Activated CD4-positive, alpha-beta T cell treated with anti-CD3 and anti-CD28 coated beads, Interleukin-2, amount 50 U/mL, for 48 hours (primary cell): ENCODE results near the gene LMF1.

Experiments used
- DNase-seq, 2 experiments: peaks; one replicate each; pipeline ENCODE4 v3.0.0-alpha.2; 2020

LMF1 gene

DNA sequence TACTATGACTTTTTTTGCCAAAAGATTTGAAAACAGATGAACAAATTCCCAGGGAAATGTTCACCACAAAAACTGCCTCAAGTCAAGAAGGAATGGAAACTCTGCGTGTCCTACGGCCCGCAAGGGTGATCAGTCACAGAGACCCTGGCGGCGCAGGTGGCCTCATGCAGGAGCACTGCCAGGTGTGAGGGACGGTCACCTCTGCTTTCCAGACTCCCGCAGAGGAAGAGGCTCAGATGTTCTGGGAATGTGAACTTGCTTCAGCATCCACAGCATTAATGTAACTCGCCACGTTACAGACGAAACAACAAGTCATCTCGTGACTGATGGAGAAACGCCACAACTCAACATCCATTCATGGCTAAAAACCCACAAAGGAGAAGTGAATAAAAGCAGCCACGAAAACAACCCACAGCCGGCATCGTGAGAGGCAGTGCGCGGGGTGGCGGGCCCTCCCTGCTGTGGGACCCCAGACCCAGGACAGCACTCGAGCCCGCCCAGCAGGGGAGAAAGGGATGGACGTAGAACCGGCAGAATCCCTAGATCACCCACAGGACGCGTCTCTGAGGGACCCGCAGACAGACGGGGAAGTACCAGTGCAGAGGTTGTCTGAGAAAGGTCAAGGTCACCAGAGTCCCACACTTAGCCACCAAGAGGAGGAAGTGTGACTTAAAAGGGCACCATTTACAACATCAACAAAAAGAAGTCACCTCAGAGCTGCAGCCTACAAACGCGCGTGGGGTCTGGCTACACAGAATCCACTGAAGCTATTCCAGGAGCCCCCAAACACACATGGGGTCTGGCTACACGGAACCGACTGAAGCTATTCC is 93.3 kb downstream of the LMF1 start:
- no peak for DNase-seq

DNA sequence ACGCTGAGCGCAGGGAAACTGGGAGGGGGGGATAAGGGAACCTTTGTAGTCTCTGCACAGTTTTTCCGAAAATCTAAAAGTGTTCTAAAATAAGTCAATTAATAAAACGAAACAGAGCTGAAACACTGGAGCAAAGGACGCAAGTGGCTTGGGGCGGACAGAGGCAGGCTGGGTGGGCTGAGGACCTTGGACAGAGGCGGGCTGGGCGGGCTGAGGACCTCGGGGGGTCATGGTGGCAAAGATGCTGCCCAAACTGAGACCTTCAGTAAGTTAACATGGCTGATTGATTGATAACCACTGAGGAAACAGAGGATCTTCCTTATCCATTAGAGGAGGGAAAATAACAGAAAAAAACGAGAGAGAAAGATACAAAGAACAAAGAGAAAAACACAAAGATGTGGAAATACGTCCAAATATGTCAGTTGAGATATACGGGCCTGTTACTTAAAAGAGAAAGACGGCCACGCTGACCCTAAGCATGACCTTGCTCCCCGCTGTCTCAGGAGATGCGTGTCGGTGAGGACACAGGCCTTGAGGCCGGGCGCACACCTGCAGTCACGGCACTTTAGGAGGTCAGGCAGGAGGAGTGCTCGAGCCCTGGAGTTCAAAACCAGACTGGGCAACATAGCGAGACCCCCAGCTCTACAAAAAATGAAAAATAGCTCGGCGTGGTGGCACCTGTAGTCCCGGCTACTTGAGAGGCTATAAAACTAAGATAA is 94.1 kb downstream of the LMF1 start:
- DNase-seq: no peak

DNA sequence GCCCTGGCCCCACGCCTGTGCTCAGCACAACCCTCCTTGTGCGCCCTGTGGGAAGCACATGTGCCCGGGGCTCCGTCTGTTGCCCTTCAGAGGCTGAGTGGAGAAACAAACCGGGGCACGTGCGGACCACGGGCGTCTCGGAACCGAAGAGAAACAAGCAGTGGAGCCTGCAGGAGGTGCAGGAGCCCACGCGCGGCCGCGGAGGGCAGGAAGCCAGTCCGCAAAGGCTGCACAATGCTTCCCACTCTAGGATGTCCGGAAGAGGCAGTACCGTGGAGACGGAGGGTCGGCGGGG is 94.8 kb downstream of the LMF1 start:
- no peak for DNase-seq

DNA sequence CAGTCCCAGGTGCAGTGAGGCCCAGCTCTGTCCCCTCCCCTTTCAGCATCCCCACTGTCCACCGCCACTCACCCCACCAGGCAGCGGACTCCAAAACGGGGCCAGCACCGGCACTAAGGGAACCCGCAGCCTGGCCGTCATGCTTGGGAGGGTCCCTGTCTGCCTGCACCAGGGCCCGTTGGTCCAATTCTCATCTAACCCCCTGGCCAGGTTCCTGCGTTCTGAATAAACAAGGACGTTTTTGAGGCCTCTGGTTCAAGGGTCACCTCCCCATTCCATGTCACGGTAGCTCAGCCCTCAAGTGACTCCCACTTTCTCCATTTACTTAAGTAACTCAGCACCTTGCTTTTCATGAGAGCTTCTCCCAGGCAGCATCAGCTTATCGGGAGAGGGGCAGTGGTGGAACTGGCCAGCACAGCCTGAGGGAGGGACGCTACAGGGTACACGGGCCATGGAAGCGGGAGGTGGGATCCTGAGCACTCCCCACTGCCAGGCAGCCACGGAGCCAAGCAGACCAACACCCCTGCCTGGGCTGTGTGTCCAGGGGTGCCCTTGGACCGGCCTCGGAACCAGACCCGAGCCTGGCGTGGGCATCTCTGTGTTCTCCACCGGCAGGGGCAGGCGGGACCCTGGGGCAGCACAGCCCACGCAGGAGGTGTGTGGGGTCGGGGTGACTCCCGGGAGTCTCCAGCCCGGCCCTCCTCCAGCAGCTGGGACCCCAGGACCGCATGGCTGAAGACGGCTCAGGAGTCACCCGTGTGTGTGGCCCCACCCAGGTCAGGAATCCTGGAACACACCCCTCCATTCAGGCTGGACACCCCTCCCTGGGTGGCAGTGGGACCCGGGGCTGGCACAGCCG is 95.4 kb downstream of the LMF1 start:
- DNase-seq: no peak

DNA sequence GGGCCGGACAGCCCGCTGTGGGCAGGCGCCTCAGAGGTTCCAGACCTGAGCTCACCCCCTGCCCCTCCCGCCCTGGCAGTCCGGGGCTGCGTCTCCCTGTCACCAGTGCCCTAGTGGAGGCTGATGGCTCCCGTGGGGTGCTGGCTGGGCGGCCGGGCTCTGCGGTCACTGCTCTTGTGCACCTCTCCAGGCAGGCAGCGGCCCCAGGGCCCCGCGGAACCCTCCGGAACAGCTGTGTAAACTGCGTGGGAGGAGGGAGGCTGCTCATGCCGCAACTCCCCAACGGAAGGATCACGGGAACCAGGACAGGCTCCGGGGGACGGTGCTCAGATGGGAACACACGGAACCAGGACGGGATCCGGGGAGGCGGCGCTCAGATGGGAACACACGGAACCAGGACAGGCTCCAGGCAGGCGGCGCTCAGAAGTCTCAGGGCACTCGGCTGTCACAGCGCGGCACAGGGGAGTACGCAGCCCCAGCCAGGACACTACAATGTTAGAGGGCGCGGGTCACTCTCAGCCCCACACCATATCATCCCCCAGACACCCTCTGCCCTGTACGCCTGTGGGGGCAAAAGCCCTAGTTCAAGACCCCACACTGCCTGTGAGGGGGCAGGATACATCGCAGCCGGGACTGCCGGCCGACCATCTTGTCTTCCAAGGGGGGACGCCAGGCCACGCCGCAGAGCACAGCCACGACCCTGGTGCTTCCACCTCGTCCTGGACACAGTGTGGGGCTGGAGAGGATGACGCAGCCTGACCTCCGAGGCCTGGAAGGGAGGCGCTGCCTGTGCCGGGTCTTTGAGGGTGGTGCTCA is 96.2 kb downstream of the LMF1 start:
- no peak for DNase-seq

DNA sequence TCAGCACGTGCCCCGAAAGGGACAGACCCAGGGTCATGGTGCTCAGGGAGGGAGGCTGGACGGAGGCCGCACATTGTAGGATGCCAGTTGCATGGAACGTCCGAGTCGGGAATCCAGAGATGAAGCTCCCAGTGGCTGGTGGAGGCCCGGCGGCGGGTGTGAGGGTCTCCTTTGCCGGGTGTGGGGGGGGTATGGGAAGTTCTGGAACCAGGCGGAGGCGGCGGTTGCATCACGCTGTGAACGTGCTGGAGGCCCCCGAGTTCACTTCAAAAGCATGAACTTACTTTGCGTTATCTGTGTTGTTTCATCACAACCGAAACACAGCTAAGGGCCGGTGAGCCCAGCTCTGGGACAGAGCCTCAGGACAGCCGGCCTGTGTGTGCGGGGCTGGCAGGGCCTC is 96.9 kb downstream of the LMF1 start:
- no peak for DNase-seq

DNA sequence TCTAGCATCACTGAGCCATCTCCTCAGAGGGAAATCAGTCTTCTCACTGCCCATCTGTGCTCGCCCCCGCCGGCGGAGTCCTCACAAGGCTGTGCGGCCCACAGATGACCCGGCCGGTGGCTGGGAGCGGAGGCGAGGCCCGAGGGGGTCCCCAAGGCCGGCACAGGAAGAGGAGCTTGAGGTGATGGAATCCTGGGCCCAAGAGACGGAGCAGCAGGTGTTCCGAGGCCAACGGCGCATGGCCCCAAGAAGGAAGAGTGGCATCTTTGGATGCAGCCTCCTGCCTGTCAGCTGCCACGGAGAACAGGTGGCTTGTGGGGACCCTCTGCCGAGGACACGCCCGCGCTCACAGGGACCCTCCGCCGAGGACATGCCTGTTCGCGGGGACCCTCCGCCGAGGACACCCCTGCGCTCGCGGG is 97.5 kb downstream of the LMF1 start:
- DNase-seq: no peak

DNA sequence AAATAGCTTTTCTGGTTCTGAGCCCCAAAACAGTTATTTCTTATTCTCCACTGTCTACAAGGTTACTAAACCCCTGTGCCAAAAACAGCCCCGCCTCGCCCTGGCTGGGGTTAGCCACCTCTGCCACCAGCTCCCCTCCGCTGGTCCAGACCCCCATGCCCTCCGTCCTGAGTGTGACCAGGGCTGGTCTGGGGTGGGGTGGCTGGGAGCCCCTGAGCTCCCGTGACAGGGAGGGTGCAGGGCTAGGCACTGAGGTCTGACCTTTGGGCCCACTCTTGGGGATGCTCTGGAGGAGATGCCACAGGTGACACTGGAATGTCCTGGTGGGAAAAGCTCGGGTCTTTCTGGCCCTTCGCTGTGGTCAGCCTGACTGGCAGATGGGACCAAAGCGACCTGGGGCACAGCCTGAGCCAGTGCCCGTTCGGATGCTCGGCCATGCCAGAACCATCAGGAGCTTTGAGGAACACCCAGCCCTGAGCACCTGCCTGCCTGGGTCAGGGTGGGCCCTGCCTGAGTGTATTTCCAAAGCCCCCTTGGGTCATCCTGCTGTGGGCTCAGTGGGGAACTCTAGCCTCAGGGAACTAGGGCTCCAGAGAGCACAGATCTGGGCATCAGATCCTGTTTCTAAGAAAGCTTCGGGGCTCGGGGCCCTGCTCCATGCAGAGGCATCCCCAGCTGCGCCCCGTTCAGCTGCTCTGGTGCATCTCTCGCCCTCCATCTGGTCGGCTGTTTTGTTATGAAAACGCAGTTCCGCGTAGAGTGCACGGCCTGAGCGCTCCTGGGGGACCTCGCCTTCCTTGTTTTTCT is 98.1 kb downstream of the LMF1 start:
- DNase-seq: no peak

DNA sequence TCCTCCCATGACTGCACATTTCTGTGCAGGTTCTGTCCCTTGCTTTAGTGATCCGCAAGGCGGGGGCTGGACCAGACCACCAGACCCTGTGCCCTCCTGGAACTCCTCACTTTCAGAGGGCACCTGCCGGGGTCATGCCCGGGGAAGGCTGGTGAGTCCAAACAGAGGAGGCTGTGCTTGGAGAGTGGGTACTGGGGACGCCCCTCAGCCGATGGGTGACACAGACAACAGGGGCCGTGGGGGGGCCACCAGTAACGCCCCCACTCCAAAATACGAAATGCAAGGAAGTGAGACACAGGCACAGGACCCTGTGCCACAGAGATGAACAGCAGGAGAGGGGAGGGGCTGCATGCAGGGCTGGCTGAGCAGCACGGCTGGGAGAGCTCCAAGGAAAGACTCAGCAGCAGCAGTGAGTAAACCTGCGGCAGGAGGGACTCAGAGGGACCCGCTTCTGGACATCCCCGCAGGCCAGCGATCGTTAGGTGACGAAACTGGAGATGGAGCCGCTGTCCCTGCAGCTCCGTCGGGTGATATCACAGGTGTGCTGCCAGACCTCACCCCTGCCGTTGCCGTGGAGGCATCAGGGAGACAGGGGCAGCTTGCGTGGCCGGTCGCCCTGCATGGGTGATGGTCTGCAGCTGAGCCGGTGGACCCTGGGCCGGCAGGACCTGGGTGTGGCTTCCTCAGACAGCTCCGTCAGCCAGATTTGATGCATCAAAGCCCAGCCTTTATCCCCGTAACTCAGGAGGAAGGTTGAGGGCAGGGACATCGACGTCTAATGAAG is 99.0 kb downstream of the LMF1 start:
- DNase-seq: no peak

DNA sequence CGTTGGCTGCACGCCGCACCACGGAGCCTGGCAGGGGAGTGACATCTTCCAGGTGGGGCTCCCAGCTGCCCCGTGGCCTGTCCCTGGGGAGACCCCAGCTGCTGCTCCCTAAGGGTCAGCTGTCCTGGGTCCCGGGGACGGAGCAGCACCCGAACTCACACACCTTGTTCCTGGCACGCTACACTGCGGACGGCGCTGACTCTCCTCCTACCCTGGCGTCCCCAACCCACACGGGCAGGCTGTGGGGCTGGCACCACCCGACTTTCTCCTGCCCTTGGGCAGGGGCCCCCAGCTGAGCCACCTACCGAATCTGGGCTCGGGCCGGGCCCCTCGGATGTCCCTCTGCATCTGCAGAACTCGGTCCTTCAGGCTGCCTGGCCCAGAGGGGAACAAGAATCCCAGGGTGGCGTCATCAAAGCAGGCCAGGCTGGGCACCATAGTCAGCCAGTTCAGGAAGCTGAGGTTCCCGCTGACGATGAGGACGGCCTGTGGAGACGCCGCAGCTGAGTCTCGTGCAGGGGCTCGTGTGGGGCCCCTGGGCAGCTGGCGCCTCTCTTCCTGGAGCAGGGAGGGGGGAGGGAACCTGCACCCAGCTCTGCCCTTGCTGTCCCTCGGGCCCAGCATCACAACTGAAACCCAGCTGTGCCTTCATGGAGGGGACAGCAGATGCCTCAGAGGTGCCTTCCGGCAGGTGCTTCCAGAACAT is 99.8 kb downstream of the LMF1 start:
- no peak for DNase-seq

DNA sequence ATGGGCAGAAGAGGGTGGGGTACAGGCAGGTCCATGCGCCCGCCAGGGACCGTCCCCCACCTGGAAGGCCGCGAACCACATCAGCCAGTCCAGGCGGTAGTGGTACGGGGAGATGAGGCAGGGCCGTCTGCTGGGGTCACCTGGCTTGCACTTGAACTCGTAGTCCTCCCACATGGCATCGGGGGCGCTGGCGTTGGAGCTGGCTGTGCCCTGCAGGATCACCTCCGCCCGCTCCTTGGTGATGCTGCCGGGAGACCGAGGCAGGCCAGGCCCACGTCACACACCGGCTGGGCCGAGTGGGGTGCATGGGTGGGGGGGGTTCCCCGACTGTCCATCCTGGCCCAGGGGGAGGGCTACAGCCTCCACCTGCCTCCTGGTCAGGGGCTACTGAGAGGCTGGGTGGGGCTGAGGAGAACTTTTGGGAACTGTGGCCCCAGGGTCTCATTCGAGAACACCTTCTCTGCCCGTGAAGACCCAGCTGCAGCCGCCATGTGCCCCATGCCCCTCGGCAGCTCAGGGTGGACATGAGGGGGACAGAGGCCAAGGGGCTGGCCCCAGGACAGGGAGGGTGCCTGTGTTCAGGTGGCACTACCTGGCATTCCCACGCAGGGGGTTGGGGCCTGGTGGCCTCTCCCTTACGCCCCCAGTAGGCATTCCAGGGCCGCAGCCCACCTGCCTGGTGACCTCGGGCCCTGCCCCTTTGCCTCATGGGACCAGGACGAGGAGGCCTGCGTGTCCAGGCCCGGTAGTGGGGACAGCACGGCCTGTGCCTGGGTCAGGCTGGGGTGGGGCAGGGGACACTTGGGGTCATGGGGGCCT is 100.8 kb downstream of the LMF1 start:
- DNase-seq: no peak

DNA sequence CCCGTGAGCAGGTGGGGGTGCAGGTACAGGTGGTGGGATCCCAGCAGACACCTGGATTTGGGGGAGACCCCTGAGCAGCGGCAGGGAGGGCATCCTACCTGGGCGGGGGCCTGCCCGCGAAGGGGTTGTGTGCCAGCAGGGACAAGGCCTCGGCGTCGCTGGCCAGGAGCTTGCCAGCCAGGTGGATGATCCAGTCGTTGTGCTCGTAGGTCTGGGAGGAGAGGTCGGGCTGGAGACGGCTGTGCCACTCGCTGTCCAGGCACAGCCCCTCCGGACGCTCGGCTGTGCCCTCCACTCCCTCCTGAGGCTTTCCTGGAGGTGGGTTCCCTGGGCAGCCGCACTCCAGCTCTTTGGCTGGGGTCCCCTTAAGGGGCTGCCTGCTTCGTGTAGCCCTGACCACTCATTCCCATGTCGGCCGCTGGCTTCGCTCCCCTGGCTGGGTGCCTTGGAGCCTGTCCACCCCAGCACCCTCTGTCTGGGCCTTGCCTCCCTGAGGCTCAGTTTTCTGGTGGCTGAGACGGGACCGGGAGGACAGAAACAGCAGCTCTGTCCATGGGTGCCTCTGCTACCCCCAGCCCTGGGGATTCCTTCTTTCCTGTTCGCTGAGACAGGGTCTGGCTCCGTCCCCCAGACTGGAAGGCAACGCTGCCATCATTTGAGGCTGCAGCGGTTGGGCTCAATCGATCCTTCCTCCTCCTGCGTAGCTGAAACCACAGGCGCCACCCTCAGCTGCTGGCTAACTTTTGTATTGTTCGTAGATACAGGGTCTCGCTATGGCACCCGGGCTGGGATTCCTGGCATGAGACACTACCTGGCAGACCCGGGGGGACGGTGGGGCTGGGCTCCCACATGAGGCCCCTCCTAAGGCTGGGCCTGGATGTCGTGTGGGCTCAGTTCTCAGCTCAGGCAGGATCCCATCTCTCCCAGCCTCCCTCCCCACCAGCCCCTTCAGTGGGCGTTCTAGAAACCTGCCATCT is 101.7 kb downstream of the LMF1 start:
- DNase-seq: no peak

DNA sequence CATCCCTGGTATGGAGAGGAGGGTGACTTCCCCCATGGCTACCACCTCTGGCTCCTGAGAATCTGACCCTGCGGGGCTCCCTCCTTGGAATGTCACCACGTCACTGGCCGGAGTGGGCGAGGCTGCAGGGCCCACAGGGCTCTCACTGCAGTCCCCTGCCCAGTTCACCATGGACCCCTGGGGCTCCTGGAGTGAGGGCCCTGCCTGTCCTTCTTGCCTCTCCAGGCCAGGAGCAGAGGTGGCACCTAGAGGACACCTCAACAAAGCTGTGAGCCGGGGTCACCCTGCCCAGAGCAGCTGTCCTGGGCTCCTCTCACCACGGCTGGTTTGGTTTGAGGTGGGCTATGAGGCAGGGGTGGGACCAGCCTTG is 102.4 kb downstream of the LMF1 start:
- no peak for DNase-seq

DNA sequence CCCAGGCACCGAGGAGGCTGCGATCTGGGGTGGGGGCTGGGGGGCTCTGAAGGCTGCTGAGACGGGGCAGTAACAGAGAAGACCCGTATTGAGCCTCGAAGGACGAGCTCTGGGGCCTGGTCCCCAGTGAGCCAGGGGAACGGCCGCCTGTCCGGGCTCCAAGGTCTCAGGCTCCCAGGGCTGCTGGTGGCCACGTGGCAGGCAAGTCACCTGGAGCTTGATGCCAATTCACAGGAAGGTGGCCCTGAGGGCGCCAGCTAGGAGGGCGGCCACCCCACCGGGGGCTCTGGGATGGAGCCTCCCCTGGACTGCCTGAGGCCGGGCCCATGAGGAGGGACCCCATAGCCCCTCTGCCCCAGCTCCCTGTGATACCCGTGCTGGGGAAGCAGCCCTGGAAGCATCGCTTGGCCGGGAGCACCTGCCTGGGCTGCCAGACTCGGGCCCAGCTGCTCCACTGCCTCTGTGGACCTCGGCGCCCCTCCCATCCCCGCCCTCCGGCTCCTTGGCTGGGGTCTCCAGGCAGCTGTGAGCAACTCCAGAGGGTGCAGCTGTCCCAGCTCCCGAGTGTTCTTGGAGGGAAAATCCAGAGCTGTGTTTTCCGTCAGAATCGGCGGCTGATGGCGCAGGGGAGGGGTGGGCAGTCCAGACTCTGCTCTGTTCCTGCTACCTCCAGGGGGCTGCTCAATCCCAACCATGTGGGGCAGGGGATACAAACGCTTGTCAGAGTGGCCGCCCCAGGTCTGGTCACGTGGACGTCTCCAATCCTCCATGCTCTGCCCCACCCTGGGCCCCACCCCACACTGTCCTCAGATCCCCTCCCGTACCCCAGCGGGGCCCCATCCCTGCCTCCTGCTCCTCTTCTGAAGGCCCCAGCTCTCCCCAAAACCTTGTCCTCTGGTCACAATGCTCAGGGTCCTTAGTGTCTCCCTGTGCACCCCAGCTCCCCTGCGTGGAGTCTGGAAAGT is 103.1 kb downstream of the LMF1 start:
- DNase-seq: no peak

DNA sequence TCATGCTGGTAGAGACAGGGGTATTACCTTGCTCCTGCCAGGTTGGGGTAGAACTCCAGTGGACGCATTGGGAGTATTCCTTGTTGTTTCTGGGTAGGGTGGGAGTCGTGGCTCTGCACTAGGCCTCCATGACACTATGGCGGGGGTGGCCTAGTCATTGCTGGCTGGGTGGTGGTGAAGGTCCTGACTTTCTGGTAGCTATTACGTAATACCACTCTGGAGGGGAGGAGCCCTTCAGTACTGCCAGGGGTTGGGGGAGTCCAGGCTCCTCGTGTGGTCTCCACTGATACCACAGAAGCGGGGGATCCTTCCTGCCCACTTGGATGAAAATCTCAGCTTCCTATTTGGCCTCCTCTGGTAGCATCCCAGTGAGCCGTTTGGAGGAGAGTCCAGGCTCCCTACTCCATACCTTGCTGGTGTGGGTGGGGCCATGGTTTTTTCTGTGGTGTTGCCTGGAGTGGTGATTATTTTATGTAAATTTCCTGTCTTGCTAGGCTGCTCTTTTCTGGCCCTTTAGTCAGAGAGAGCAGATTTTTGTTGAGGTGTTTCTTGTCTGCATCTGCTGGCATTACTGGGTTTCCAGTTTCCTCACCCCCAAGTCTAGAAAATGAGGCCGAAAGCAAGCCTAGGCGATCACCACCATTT is 104.4 kb downstream of the LMF1 start:
- no peak for DNase-seq

DNA sequence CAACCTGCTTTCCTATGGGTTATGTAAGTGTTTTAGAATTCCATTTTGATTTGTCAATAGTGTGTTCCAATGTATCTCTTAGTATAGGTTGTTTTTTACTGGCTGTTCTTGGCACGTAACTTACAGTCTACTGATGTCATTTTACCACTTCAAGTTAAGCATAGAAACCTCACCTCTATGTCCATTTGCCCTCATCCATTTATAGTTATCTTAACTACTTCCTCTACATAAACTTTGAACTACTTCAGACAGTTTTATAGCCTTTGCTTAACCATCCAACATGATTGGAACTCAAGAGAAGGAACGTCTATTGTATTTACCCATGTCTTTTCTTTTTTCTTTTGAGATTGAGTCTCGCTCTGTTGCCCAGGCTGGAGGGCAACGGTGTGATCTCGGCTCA is 105.8 kb downstream of the LMF1 start:
- DNase-seq: no peak

DNA sequence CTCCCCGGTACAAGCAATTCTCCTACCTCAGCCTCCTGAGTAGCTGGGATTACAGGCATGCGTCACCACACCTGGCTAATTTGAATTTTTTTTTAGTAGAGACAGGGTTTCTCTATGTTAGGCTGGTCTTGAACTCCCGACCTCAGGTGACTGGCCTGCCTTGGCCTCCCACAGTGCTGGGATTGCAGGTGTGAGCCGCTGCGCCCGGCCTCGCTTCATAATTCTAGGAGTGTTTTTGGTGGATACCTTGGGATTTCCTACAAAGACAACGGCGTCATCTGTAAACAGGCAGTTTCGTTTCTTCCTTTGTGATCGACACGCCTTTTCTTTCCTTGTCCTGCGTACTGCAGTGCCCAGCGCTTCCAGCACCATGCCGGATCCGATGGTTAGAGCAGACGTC is 109.3 kb downstream of the LMF1 start:
- no peak for DNase-seq
